NCI-H524 treated with DMSO at 0.1 percent for 48 hours (cell line): ENCODE results near the gene JPT2.
"Not testable (repeated sequence)": the region's sequence is repeated elsewhere in the genome, so short reads cannot be mapped to it uniquely, and the experiment has no call there.

Experiments used
- DNase-seq: peaks from one replicate; lab custom pipeline; 2025; lab: John Stamatoyannopoulos, UW

The JPT2 gene

DNA sequence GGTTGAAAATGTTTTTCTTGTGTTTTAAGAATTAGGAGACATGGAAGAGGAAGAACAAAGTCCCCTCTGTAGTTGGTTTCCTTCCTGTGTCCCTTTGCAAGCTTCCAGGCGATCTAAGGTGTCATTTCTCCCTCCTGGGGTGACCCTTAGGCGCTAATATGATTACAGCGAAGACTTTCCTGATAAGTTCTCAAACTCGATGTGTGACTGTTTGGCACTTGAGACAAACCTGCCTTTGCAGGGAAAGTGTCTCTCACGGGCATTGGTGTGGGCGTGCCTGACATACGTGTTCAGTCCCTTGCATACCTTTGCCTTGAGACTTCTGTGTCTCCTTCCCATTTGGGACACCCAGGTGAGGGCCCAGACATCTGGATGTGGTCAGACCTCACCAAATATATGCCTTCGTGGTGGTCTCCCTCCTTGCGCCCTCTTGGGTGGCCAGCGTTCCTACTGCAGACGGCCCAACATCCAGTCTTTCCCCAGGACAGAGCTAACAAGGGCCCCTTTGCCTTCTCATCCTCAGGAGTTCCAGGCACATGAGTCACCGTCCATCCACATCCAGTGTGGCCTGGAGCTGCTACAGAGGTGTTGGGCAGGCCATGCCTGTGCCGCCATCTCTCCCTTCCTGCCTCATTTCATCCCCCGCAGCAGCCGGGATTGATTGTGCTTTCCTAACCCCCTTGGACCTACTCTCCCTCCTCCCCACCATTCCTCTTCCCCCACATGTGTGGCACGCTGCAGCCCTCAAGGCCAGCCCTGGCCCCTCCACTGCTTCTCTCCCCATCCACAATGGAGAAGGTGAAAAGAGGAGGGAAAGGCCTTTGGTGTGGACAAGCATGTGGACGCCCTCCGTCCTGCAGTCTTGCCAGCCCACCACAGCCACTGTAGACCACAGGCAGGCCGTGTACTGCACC lies 3.1 kb upstream of the JPT2 start:
- no peak for DNase-seq

GRCh38 chr16:1676661-1677060 lies 1.4 kb upstream of the JPT2 start:
- no peak for DNase-seq

DNA sequence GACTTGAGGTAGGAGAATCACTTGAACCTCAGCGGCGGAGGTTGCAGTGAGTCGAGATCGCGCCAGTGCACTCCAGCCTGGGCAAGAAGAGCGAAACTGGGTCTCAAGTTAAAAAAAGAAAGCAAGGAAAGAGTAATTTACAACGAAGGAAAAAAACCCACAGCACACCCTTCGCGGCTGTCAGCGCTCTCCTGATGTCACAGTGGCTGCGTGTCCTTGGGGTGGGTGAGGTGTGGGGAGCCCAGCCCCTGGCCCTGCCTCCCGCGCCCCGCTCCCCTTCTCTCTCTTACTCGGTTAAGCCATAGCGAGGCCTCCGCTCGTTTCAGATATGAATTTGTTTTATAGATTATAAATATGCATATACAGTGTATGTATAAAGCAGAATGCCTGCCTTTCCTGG lies 740 bp upstream of the JPT2 start:
- no peak for DNase-seq

DNA sequence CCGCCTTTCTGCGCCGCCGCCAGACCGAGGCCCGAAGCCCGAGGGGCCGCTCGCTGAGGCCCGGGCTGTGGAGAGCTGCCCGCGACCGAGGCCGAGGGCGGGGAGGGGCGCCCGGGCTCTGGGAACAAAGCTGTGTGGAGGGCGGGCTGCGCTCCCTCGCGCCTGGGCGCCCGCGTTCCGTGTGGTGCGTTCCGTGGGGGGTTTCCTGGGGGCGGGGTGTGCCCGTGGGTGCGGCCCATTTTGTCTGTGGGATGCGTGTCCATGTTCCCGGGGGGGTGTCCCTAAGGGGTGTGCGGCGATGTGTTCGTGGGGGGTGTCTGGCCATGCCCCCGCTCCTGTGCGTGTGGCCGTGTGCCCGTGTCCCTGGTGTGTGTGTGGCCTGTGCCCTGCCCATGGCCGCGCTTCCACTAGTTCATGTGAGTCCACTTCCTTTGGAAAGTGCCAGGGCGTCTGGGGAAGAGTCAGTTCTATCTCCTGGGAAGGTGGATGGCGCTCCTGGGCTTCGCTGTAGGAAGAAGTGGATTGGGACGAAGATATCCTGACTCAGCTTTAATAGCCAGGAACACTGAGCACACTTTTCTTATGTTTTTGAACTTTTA lies 520 bp downstream of the JPT2 start:
- no peak for DNase-seq

- no peak for DNase-seq
These were observed 2.3 kb downstream of the JPT2 start for GRCh38 chr16:1680361-1680760.

GRCh38 chr16:1681032-1681431 lies 3.0 kb downstream of the JPT2 start:
- no peak for DNase-seq

GRCh38 chr16:1687427-1688316 lies 9.6 kb downstream of the JPT2 start:
- DNase-seq = no peak

DNA sequence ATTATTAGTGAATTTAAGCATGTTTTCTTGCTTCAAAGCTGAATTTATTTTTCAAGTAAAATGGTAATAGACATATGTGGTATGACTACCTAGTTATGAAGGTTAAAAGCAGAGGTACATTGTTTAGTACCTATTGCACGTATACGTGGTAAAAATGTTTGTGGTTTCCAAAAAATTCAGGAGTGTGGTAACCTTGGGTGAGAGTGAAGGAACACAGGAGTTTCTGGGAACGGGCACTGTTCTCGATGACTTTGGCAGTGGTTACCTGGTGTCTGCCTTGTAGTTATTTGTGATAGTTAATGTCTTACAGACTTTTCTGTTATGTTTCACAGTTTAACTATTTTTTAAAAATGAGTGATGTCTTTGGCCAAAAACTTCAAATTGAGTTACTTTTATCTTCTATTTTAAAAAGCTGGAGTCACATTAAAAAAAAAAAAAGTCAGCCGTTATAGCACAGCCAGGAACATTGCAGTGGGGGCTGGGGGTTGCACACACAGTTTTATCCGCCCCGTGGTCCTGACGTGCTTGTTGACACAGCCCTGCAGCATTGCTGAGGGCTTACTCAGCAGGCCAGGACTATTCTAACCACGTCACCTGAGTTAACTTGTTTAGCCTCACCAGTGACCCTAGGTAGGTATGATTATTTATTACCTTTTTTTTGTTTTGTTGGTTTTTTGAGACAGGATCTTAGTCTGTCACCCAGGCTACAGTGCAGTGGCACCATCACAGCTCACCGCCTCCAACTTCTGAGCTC lies 10.9 kb downstream of the JPT2 start:
- no peak for DNase-seq

DNA sequence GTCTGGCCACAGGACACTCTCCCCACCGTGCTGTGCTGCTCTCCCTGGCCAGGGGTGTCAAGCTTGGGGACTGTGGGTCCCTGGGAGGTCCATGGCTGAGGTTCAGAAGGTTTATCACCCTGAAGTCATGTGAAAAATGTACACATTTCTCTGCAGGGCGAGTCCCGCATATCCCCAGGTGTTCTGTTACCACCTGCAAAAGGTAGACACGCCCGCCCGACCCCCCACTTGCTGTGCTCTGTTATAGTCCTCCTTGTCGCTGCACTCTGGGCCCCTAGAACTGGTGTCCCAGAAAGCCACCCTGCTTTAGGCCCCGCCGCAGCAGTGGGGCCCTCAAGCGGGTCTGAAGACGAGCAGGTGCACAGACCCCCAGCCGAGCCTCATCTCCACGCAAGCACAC lies 11.8 kb downstream of the JPT2 start:
- no peak for DNase-seq

DNA sequence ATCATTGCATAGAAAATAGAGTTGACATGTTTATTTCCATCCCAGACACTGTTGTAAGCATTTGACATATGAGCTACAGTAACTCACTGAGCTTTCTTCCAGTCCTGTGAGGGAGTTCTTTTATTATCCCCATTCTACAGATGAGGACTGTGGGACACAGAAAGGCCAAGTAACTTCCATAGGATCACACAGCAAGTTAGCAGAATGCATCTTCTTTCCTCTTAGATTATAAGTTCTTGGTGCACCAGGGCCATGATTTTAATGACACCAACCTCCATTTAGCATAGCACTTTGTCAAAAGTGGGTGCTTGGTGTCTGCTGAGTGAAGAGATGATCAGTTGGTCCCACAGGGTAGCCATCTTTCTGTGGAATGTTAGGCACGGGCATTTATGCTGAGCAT lies 12.7 kb downstream of the JPT2 start:
- no peak for DNase-seq

- no peak for DNase-seq
These were observed 13.2 kb downstream of the JPT2 start for GRCh38 chr16:1691276-1691675.

DNA sequence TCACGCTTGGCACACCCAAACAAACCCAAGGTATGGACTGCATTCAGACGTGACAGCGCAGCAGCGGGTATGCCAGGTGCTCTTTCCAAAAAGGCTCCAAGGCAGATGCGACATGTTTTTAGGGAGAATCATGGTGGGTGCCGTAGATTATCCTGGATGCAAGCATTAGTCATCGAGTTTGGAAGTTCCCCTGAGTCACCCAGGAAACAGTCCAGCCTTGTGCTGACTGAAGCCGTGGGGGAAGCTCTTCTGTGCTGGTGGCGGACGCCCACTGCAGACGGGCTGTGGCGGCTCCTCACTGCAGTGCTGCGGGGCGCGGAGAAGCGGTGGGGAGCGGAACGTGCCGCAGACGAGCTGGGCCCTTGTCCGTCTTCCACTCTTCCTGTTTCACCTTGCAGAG lies 13.9 kb downstream of the JPT2 start:
- DNase-seq = no peak

DNA sequence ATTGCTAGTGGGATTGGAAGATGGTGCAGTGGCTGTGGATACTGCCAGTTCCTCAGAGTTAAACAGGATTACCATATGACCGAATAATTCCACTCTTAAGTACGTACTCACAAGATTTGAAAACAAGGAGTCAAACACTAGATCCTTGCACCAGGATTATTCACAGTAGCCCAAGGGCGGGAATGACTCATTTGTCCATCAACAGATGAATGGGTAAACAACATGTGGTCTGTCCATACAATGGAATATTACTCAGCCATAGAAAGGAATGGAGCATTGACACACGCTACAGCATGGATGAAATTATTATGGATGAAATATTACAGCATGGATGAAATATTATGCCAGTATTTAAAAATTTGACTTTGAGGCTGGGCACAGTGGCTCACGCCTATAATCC lies 18.8 kb downstream of the JPT2 start:
- DNase-seq = no peak

DNA sequence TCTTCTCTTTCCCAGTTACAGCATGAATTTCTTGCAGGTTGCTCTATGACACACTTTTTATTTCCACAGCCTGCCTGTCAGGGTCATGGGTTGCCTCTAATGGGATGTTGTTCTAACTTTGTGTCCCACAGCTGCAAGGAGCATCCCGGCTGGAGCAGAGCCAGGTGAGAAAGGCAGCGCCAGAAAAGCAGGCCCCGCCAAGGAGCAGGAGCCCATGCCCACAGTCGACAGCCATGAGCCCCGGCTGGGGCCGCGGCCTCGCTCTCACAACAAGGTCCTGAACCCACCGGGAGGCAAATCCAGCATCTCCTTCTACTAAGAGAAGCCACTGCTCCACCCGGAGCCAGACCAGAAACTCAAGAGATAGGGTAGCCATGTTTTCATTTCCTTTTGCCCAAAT lies 20.6 kb downstream of the JPT2 start:
- DNase-seq = no peak

DNA sequence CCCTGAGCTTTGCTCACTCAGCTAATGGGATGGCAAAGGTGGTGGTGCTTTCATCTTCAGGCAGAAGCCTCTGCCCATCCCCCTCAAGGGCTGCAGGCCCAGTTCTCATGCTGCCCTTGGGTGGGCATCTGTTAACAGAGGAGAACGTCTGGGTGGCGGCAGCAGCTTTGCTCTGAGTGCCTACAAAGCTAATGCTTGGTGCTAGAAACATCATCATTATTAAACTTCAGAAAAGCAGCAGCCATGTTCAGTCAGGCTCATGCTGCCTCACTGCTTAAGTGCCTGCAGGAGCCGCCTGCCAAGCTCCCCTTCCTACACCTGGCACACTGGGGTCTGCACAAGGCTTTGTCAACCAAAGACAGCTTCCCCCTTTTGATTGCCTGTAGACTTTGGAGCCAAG lies 22.2 kb downstream of the JPT2 start:
- DNase-seq = no peak

GRCh38 chr16:1701216-1701878 lies 23.3 kb downstream of the JPT2 start:
- DNase-seq = no peak

DNA sequence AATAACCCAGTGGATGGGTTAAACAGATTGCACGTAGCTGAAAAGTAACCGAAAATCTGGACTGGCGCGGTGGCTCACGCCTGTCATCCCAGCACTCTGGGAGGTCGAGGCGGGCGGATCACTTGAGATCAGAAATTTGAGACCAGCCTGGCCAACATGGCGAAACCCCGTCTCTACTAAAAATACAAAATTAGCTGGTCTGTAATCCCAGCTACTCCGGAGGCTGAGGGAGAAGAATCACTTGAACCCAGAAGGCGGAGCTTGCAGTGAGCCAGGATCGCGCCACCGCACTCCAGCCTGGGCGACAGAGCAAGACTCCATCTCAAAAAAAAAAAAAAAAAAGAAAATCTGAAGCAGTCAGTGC lies 27.2 kb downstream of the JPT2 start:
- not testable (repeated sequence) for DNase-seq

DNA sequence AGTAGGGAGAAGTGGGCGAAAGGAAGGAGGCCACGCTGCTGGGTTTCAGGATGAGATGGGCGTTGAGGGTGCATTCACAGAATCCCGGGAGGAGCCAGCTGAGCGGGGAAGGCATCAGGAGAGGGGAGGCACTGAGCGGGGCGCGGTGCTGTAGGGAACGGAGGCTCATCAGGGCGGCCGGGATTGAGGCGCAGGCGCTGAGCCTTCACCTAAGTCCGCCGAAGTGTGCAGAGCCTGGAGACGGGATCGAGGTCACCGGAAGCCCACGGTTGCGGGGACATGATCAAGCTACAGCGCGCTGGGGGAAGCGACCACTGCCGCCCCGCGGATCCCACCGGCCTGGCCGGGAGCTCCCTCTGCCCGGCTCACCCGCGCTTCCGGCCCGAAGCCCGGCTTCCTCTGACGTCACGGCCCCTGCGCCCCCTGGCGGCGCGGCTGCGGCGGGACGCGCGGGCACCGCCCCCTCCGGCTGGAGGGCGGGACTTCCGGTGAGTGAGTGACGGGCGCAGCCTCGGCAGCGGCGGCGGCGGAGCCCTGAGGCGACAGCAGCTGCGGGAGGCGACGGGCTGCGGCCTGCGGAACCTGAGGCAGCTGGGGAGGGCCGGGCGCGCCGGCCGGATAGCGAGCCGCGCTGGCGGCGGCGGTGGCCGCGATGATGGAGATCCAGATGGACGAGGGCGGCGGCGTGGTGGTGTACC lies 27.8 kb downstream of the JPT2 start, which contains the start of gene MAPK8IP3:
Gene MAPK8IP3 (plus strand): TSS at position 508 of the 698 bp plus-strand sequence. CDS start 145 bp downstream, at position 653.
- peak; percentile 24 for DNase-seq

- DNase-seq = no peak
These were observed 28.5 kb downstream of the JPT2 start for GRCh38 chr16:1706386-1707192.
